M059J (cell line): ENCODE measurements around the gene RRBP1. TPM values are rescaled to one million over a fixed set of nuclear protein-coding genes. Genes with fewer than 3 reads are reported as not detected.

ENCODE experiments used
- DNase-seq: peaks from one replicate; pipeline ENCODE4 v3.0.0-alpha.2; 2012; ENCODE audit warnings: low read depth
- total RNA-seq: library from RNA; depleted of rRNA; stranded (reverse); fragments of >200 nt; shearing (Covaris generic); gene quantifications from 2 replicates; pipeline ENCODE4 v1.2.3, GENCODE V29; 2014; rRNA removed

The RRBP1 gene
- 145 and 253 TPM in 2 replicates for total RNA-seq

- peak; percentile 99 for DNase-seq
Measured at GRCh38 chr20:17682103-17682888, at the start of gene RRBP1. Gene RRBP1, minus strand, starts transcription at chr20:17682242. Its CDS starts 21,735 bp downstream, at chr20:17660507.

GRCh38 chr20:17731233-17731632, 49.2 kb upstream of the RRBP1 start:
- no peak for DNase-seq

- no peak for DNase-seq
Measured at GRCh38 chr20:17730071-17730470, 48.0 kb upstream of the RRBP1 start.

GRCh38 chr20:17728074-17728473, 46.0 kb upstream of the RRBP1 start:
- DNase-seq: no peak

GRCh38 chr20:17727351-17727750, 45.3 kb upstream of the RRBP1 start:
- DNase-seq: no peak

GRCh38 chr20:17726902-17727301, 44.9 kb upstream of the RRBP1 start:
- no peak for DNase-seq

- no peak for DNase-seq
Measured at GRCh38 chr20:17725094-17725835, 43.2 kb upstream of the RRBP1 start.

GRCh38 chr20:17723301-17723691, 41.3 kb upstream of the RRBP1 start:
- DNase-seq: no peak

- no peak for DNase-seq
Measured at GRCh38 chr20:17722493-17723300, 40.7 kb upstream of the RRBP1 start.

GRCh38 chr20:17721802-17722486, 39.9 kb upstream of the RRBP1 start:
- no peak for DNase-seq

GRCh38 chr20:17720755-17721154, 38.7 kb upstream of the RRBP1 start:
- DNase-seq: no peak

- DNase-seq: no peak
Measured at GRCh38 chr20:17716331-17716730, 34.3 kb upstream of the RRBP1 start.

GRCh38 chr20:17715075-17715474, 33.0 kb upstream of the RRBP1 start:
- DNase-seq: no peak

- DNase-seq: no peak
Measured at GRCh38 chr20:17714597-17714996, 32.6 kb upstream of the RRBP1 start.

GRCh38 chr20:17712708-17713107, 30.7 kb upstream of the RRBP1 start:
- no peak for DNase-seq

GRCh38 chr20:17712201-17712600, 30.2 kb upstream of the RRBP1 start:
- no peak for DNase-seq

GRCh38 chr20:17711267-17711627, 29.2 kb upstream of the RRBP1 start:
- DNase-seq: no peak

GRCh38 chr20:17710379-17711266, 28.6 kb upstream of the RRBP1 start:
- DNase-seq: no peak

GRCh38 chr20:17709361-17710293, 27.6 kb upstream of the RRBP1 start:
- DNase-seq: no peak
